MM.1S (cell line): Measurements from ENCODE around the gene SEPTIN11.

Experiments used
- CTCF ChIP-seq: fragments of 300-600 bp; sonication (generic); IDR thresholded peaks from 2 replicates; pipeline ENCODE4 v1.5.1; 2016; ENCODE audit warnings: antibody characterized with exemption, low read length, mixed read lengths
- EZH2 ChIP-seq: fragments of 300-600 bp; sonication (generic); optimal IDR thresholded peaks from 2 replicates; pipeline ENCODE3; 2017; ENCODE audit warnings: low read depth, mild to moderate bottlenecking, antibody characterized with exemption, low read length, mixed read lengths
- EZH2phosphoT487 ChIP-seq: fragments of 300-600 bp; sonication (generic); IDR thresholded peaks from 2 replicates; pipeline ENCODE4 v1.6.1; 2018; ENCODE audit warnings: antibody characterized with exemption, low read length

- TF ChIP-seq CTCF (no peak), EZH2phosphoT487 (no peak), EZH2 (no peak)
Observed at GRCh38 chr4:76987685-76988084, 38.1 kb downstream of the SEPTIN11 start.
